IMR-90 (cell line): ENCODE data around the gene PRMT7. TPM values are rescaled to one million over a fixed set of nuclear protein-coding genes. Genes with fewer than 3 reads are reported as not detected.

Experiments used
- ATAC-seq: fragments of 200-7000 bp; cut with Tn5 transposase; 2 replicates; pipeline ENCODE4 v1.9.1; 2020; ENCODE audit warnings: low read depth, mild to moderate bottlenecking, moderate library complexity
- BruUV-seq: library from RNA; stranded (reverse); fragments of 400-500 nt; replicated peaks from 2 replicates; lab custom pipeline; 2021; lab: Mats Ljungman, UMichigan
- CTCF ChIA-PET: fragments of 300-600 bp; formaldehyde crosslinking; extraction: SDS; loops from one replicate; lab custom pipeline; 2021; ENCODE audit warnings: antibody characterized with exemption; lab: Yijun Ruan, JAX
- POLR2A ChIA-PET: fragments of 300-600 bp; sonication (Branson Sonifier 250); formaldehyde crosslinking; loops from one replicate; lab custom pipeline; 2022; ENCODE audit warnings: antibody characterized with exemption; ENCODE audit not compliant: unreplicated experiment; lab: Charles Lee
- DNase-seq: peaks from one replicate; pipeline ENCODE4 v3.0.0; 2013
- H2AFZ ChIP-seq: replicated peaks from 2 replicates; pipeline ENCODE3; 2013; ENCODE audit warnings: low read length, mild to moderate bottlenecking; ENCODE audit not compliant: poor library complexity
- H2AK5ac ChIP-seq: 2 replicates; pipeline ENCODE4 v1.6.1; 2013; ENCODE audit warnings: low read depth, low read length, inconsistent platforms
- H2AK9ac ChIP-seq: replicated peaks from 2 replicates; pipeline ENCODE3; 2013; ENCODE audit warnings: mild to moderate bottlenecking, low read depth, low read length, moderate library complexity; ENCODE audit not compliant: poor library complexity
- H2BK120ac ChIP-seq: 2 replicates; pipeline ENCODE4 v1.6.1; 2013; ENCODE audit warnings: low read depth, low read length, inconsistent platforms
- H2BK15ac ChIP-seq: 3 replicates; pipeline ENCODE4 v1.6.1; 2013; ENCODE audit warnings: low read depth, low read length, inconsistent platforms
- H2BK20ac ChIP-seq: 2 replicates; pipeline ENCODE4 v1.6.1; 2013; ENCODE audit warnings: low read depth, mild to moderate bottlenecking, inconsistent platforms, low read length, moderate library complexity
- H2BK5ac ChIP-seq: 2 replicates; pipeline ENCODE4 v1.6.1; 2013; ENCODE audit warnings: mild to moderate bottlenecking, low read depth, low read length, inconsistent platforms; ENCODE audit not compliant: poor library complexity, severe bottlenecking
- H3K14ac ChIP-seq: replicated peaks from 2 replicates; pipeline ENCODE4 v1.6.1; 2013; ENCODE audit warnings: low read depth, low read length, inconsistent platforms
- H3K18ac ChIP-seq: 2 replicates; pipeline ENCODE4 v1.6.1; 2013; ENCODE audit warnings: low read depth, low read length, control low read depth
- H3K23ac ChIP-seq: 2 replicates; pipeline ENCODE4 v1.6.1; 2013; ENCODE audit warnings: low read depth, low read length, inconsistent platforms
- H3K27ac ChIP-seq: 2 replicates; pipeline ENCODE4 v1.5.1; 2013; ENCODE audit warnings: mild to moderate bottlenecking, control low read depth, low read length; ENCODE audit not compliant: insufficient read depth
- H3K27me3 ChIP-seq: 2 replicates; pipeline ENCODE4 v1.6.1; 2013; ENCODE audit warnings: low read length; ENCODE audit not compliant: control insufficient read depth, insufficient read depth
- H3K36me3 ChIP-seq: 2 replicates; pipeline ENCODE4 v1.6.1; 2013; ENCODE audit warnings: low read length, mixed read lengths; ENCODE audit not compliant: control insufficient read depth, insufficient read depth
- H3K4ac ChIP-seq: 2 replicates; pipeline ENCODE4 v1.6.1; 2013; ENCODE audit warnings: low read depth, low read length, inconsistent platforms
- H3K4me1 ChIP-seq: 2 replicates; pipeline ENCODE4 v1.6.1; 2013; ENCODE audit warnings: low read length, mixed read lengths; ENCODE audit not compliant: control insufficient read depth, insufficient read depth
- H3K4me2 ChIP-seq: 2 replicates; pipeline ENCODE4 v1.6.1; 2013; ENCODE audit warnings: low read depth, mild to moderate bottlenecking, control low read depth, low read length, moderate library complexity
- H3K4me3 ChIP-seq: 2 replicates; pipeline ENCODE4 v1.5.1; 2013; ENCODE audit warnings: low read depth, mild to moderate bottlenecking, control low read depth, low read length, moderate library complexity; ENCODE audit not compliant: insufficient read depth
- H3K56ac ChIP-seq: 2 replicates; pipeline ENCODE4 v1.6.1; 2013; ENCODE audit warnings: low read length, inconsistent platforms; ENCODE audit not compliant: insufficient read depth; ENCODE audit errors: extremely low read depth
- H3K79me1 ChIP-seq, 2 experiments: 2 replicates each; pipeline ENCODE4 v1.6.1; 2013; ENCODE audit warnings: low read length in 2 of 2, inconsistent platforms in 1 of 2, low read depth in 1 of 2
- H3K9ac ChIP-seq: 2 replicates; pipeline ENCODE4 v1.6.1; 2013; ENCODE audit warnings: low read depth, low read length, control low read depth
- H3K9me1 ChIP-seq: 2 replicates; pipeline ENCODE4 v1.6.1; 2013; ENCODE audit warnings: low read length, inconsistent platforms; ENCODE audit not compliant: insufficient read depth
- H3K9me3 ChIP-seq: 2 replicates; pipeline ENCODE4 v1.6.1; 2013; ENCODE audit warnings: low read length; ENCODE audit not compliant: control insufficient read depth, insufficient read depth
- H4K20me1 ChIP-seq: 2 replicates; pipeline ENCODE4 v1.6.1; 2013; ENCODE audit warnings: low read length, inconsistent platforms; ENCODE audit not compliant: insufficient read depth
- H4K5ac ChIP-seq: 2 replicates; pipeline ENCODE4 v1.6.1; 2013; ENCODE audit warnings: mild to moderate bottlenecking, low read depth, low read length, control low read depth
- H4K8ac ChIP-seq, 2 experiments: 2 replicates each; pipeline ENCODE4 v1.6.1; 2013; ENCODE audit warnings: low read depth in 2 of 2, low read length in 2 of 2, control low read depth in 1 of 2, inconsistent platforms in 1 of 2
- H4K91ac ChIP-seq: 2 replicates; pipeline ENCODE4 v1.6.1; 2013; ENCODE audit warnings: low read depth, low read length, inconsistent platforms; ENCODE audit not compliant: insufficient read depth
- BHLHE40 ChIP-seq: fragments of 150-350 bp; IDR thresholded peaks from 2 replicates; pipeline ENCODE4 v1.6.1; 2016; ENCODE audit warnings: mild to moderate bottlenecking, low read depth, low read length
- CEBPB ChIP-seq: IDR thresholded peaks from 2 replicates; pipeline ENCODE4 v1.6.1; 2012; ENCODE audit warnings: low read depth, low read length, improper control_type of control experiment
- FOS ChIP-seq: fragments of 150-350 bp; IDR thresholded peaks from 2 replicates; pipeline ENCODE4 v1.6.1; 2016; ENCODE audit warnings: low read depth, low read length
- MAFK ChIP-seq: IDR thresholded peaks from 2 replicates; pipeline ENCODE4 v1.6.1; 2012; ENCODE audit warnings: low read depth, low read length, improper control_type of control experiment
- MXI1 ChIP-seq: IDR thresholded peaks from 2 replicates; pipeline ENCODE4 v1.6.1; 2012; ENCODE audit warnings: low read depth, mild to moderate bottlenecking, low read length, moderate library complexity, borderline replicate concordance
- POLR2A ChIP-seq: IDR thresholded peaks from 2 replicates; pipeline ENCODE4 v1.6.1; 2012; ENCODE audit warnings: mild to moderate bottlenecking, low read depth, low read length
- RAD21 ChIP-seq: IDR thresholded peaks from 2 replicates; pipeline ENCODE4 v1.6.1; 2012; ENCODE audit warnings: low read length, improper control_type of control experiment
- RFX5 ChIP-seq: IDR thresholded peaks from 2 replicates; pipeline ENCODE4 v1.8.0; 2012; ENCODE audit warnings: low read depth, mild to moderate bottlenecking, low read length, moderate library complexity
- WGBS, 2 experiments: methylation state at CpG; one replicate each; pipeline versions ENCODE4 v1.1.5 to v1.1.7; 2013; ENCODE audit warnings: missing lambda C conversion rate in 2 of 2; ENCODE audit not compliant: insufficient read length in 1 of 2; ENCODE audit errors: extremely low coverage in 2 of 2; 5-methylcytosine and 5-hydroxymethylcytosine counted together
- dilution Hi-C: fragments of 300-500 bp; cut with HindIII; formaldehyde crosslinking; loops from one replicate; pipeline ENCODE4 v1.14.3; 2018; ENCODE audit warnings: low sequenced_read_pairs; ENCODE audit not compliant: unreplicated experiment
- in situ Hi-C: fragments of 300-500 bp; cut with MboI; formaldehyde crosslinking; loops from 3 replicates; pipeline ENCODE4 v1.14.3; 2019; ENCODE audit warnings: low sequenced_read_pairs, inconsistent platforms, mixed read lengths
- intact Hi-C: fragments of 100-400 bp; cut with micrococcal nuclease; formaldehyde crosslinking; loops from 2 replicates; pipeline ENCODE4 v1.10.0; 2022
- polyA plus RNA-seq, 3 experiments: library from polyadenylated mRNA; depleted of rRNA; stranded (reverse); fragments of >200 nt; gene quantifications; 2 replicates each; pipeline ENCODE4 v1.2.3, GENCODE V29; 2012; ENCODE audit warnings: low replicate concordance in 1 of 3
- total RNA-seq: library from RNA; depleted of rRNA; stranded (reverse); fragments of >200 nt; gene quantifications from 2 replicates; pipeline ENCODE4 v1.2.3, GENCODE V29; 2012
- TF ChIP-seq, protein P1 (sequence below): conservative IDR thresholded peaks from 2 replicates; pipeline ENCODE4 v1.5.1; 2012; ENCODE audit warnings: mild to moderate bottlenecking, low read depth, low read length, improper control_type of control experiment
- TF ChIP-seq, protein P2 (sequence below): fragments of 150-350 bp; IDR thresholded peaks from 2 replicates; pipeline ENCODE4 v1.6.1; 2017; ENCODE audit warnings: mild to moderate bottlenecking, antibody characterized with exemption, low read length, low read depth
- TF ChIP-seq, protein P3 (sequence below): fragments of 150-350 bp; IDR thresholded peaks from 2 replicates; pipeline ENCODE4 v1.6.1; 2016; ENCODE audit warnings: low read depth, mild to moderate bottlenecking, low read length, moderate library complexity, borderline replicate concordance

PRMT7 gene
- total and polyA plus RNA-seq, 2 of the 4 experiments (the other 2 are of a cell fraction) = 63.1 to 68.6 TPM

DNA sequence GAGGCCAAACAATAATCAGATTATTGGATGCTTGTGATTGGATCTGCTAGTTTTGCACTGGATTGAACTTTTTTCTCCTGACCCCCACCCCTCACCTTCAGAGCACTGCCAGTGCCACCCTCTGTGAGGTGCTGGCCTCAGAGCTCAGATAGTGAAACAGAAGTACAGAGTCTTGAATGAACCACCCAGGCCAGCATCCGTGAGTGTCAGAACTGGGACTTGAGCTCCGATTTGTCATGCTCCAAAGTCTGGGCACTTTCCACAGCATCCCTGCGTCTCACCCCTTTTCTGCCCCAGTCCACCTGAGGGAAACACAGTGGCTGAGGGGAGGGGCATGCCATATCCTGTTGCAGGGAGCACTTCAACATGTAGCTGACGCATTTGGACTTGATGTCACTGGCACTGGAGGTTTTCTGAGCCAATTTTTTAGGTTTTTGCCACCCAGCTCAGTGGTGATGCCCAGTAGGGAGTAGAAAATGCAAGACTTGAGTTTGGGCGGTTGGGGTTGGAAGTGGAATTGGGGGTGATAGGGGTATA is 90.2 kb downstream of the PRMT7 start:
- no TSS peak for BruUV-seq
- Histone ChIP-seq H3K36me3 (no peaks in the 10 kb centered on the region), H2AFZ (no peak overlapping the region), H3K18ac (no peak overlapping the region), H2AK9ac (no peak overlapping the region), H4K91ac (no peak overlapping the region), H3K23ac (no peak overlapping the region), H3K9me3 (no peaks in the 10 kb centered on the region), H2BK20ac (no peak overlapping the region), H3K4ac (no peak overlapping the region), H3K27ac (no peak overlapping the region), H4K8ac (no peak overlapping the region), H3K4me3 (no peak overlapping the region), H3K4me1 (peaks cover 7% of the 10 kb centered on the region; the same call in 1 of the 2 replicates), H3K9me1 (peaks cover 13% of the 10 kb centered on the region), H3K14ac (no peak overlapping the region), H2BK120ac (no peak overlapping the region), H2BK15ac (no peak overlapping the region), H4K5ac (no peak overlapping the region), H2AK5ac (peak overlapping the region; percentile 37; the same call in 1 of the 2 replicates), H3K9ac (no peak overlapping the region), H3K27me3 (peaks cover 7% of the 10 kb centered on the region; the same call in 1 of the 2 replicates), H3K79me1 (no peaks in the 10 kb centered on the region), H2BK5ac (no peak overlapping the region), H3K56ac (no peak overlapping the region), H4K20me1 (peaks cover 4% of the 10 kb centered on the region; the same call in 1 of the 2 replicates), H3K4me2 (no peak overlapping the region)
- no peak for DNase-seq
- 0 to 100% methylated on average over 1 of the region's 5 CpGs for WGBS, 2 experiments
- intact Hi-C loops (no loop called here), dilution Hi-C loops (no loop called here), in situ Hi-C loops (no loop called here)
- TF ChIP-seq, protein P1, sequence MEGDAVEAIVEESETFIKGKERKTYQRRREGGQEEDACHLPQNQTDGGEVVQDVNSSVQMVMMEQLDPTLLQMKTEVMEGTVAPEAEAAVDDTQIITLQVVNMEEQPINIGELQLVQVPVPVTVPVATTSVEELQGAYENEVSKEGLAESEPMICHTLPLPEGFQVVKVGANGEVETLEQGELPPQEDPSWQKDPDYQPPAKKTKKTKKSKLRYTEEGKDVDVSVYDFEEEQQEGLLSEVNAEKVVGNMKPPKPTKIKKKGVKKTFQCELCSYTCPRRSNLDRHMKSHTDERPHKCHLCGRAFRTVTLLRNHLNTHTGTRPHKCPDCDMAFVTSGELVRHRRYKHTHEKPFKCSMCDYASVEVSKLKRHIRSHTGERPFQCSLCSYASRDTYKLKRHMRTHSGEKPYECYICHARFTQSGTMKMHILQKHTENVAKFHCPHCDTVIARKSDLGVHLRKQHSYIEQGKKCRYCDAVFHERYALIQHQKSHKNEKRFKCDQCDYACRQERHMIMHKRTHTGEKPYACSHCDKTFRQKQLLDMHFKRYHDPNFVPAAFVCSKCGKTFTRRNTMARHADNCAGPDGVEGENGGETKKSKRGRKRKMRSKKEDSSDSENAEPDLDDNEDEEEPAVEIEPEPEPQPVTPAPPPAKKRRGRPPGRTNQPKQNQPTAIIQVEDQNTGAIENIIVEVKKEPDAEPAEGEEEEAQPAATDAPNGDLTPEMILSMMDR = no peak
- TF ChIP-seq RFX5 (no peak), MAFK (no peak), POLR2A (no peak), FOS (no peak), RAD21 (no peak), CEBPB (no peak), MXI1 (no peak), BHLHE40 (no peak)
- TF ChIP-seq, protein P2, sequence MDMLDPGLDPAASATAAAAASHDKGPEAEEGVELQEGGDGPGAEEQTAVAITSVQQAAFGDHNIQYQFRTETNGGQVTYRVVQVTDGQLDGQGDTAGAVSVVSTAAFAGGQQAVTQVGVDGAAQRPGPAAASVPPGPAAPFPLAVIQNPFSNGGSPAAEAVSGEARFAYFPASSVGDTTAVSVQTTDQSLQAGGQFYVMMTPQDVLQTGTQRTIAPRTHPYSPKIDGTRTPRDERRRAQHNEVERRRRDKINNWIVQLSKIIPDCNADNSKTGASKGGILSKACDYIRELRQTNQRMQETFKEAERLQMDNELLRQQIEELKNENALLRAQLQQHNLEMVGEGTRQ = no peak
- TF ChIP-seq, protein P3, sequence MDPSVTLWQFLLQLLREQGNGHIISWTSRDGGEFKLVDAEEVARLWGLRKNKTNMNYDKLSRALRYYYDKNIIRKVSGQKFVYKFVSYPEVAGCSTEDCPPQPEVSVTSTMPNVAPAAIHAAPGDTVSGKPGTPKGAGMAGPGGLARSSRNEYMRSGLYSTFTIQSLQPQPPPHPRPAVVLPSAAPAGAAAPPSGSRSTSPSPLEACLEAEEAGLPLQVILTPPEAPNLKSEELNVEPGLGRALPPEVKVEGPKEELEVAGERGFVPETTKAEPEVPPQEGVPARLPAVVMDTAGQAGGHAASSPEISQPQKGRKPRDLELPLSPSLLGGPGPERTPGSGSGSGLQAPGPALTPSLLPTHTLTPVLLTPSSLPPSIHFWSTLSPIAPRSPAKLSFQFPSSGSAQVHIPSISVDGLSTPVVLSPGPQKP = no peak
- ChIA-PET CTCF (no interaction called here), POLR2A (no interaction called here)
- ATAC-seq = no peak
